Mesenchymal stem cell (in vitro differentiated cells and primary cell): ENCODE data around the gene GRB7.

Source experiments
- DNase-seq: peaks from one replicate; pipeline ENCODE4 v3.0.0-alpha.2; 2013
- H2AFZ ChIP-seq: one replicate; pipeline ENCODE4 v1.6.1; 2013; ENCODE audit warnings: low read depth, mild to moderate bottlenecking, control low read depth, inconsistent platforms, low read length, moderate library complexity
- H2AK5ac ChIP-seq: 2 replicates; pipeline ENCODE4 v1.6.1; 2013; ENCODE audit warnings: low read length, moderate library complexity, mild to moderate bottlenecking, inconsistent platforms; ENCODE audit not compliant: severe bottlenecking
- H2BK120ac ChIP-seq: one replicate; pipeline ENCODE4 v1.6.1; 2013; ENCODE audit warnings: low read depth, mild to moderate bottlenecking, inconsistent platforms, low read length, moderate library complexity
- H2BK12ac ChIP-seq, 2 experiments: one replicate each; pipeline ENCODE4 v1.6.1; 2013; ENCODE audit warnings: inconsistent platforms in 2 of 2, low read length in 2 of 2, mild to moderate bottlenecking in 2 of 2, moderate library complexity in 2 of 2, control low read depth in 1 of 2
- H2BK15ac ChIP-seq: one replicate; pipeline ENCODE4 v1.6.1; 2013; ENCODE audit warnings: mild to moderate bottlenecking, low read depth, inconsistent platforms; ENCODE audit not compliant: poor library complexity, severe bottlenecking
- H2BK5ac ChIP-seq: 2 replicates; pipeline ENCODE4 v1.6.1; 2013; ENCODE audit warnings: low read depth, mild to moderate bottlenecking, low read length, control low read depth, inconsistent platforms; ENCODE audit not compliant: poor library complexity, severe bottlenecking
- H3K14ac ChIP-seq, 2 experiments: one replicate each; pipeline ENCODE4 v1.6.1; 2013; ENCODE audit warnings: inconsistent platforms in 2 of 2, low read length in 2 of 2, control low read depth in 1 of 2, mild to moderate bottlenecking in 1 of 2, moderate library complexity in 1 of 2
- H3K18ac ChIP-seq, 2 experiments: one replicate each; pipeline ENCODE4 v1.6.1; 2013; ENCODE audit warnings: inconsistent platforms in 2 of 2, low read length in 2 of 2, control low read depth in 1 of 2, low read depth in 1 of 2, mild to moderate bottlenecking in 1 of 2
- H3K23ac ChIP-seq, 2 experiments: one replicate each; pipeline ENCODE4 v1.6.1; 2013; ENCODE audit warnings: inconsistent platforms in 2 of 2, low read length in 2 of 2, mild to moderate bottlenecking in 2 of 2, moderate library complexity in 2 of 2, control low read depth in 1 of 2
- H3K27ac ChIP-seq: 2 replicates; pipeline ENCODE4 v1.5.1; 2013; ENCODE audit warnings: mild to moderate bottlenecking, moderate library complexity, low read length, control low read depth, inconsistent platforms; ENCODE audit not compliant: poor library complexity, severe bottlenecking
- H3K27me3 ChIP-seq, 2 experiments: 2 replicates each; pipeline versions ENCODE4 v1.6.1 to v1.7.0; 2013; ENCODE audit warnings: low read length in 2 of 2, mild to moderate bottlenecking in 2 of 2, moderate library complexity in 2 of 2, control low read depth in 1 of 2, inconsistent platforms in 1 of 2; ENCODE audit not compliant: control insufficient read depth in 1 of 2, insufficient read depth in 1 of 2
- H3K36me3 ChIP-seq, 2 experiments: 2 replicates each; pipeline versions ENCODE4 v1.6.1 to v1.7.0; 2013; ENCODE audit warnings: low read length in 2 of 2, control low read depth in 1 of 2, inconsistent platforms in 1 of 2, low read depth in 1 of 2, mild to moderate bottlenecking in 1 of 2; ENCODE audit not compliant: insufficient read depth in 2 of 2, control insufficient read depth in 1 of 2
- H3K4ac ChIP-seq, 2 experiments: one replicate each; pipeline ENCODE4 v1.6.1; 2013; ENCODE audit warnings: inconsistent platforms in 2 of 2, low read length in 2 of 2, mild to moderate bottlenecking in 2 of 2, moderate library complexity in 2 of 2, control low read depth in 1 of 2, low read depth in 1 of 2
- H3K4me1 ChIP-seq: 2 replicates; pipeline ENCODE4 v1.6.1; 2013; ENCODE audit warnings: low read depth, low read length, control low read depth; ENCODE audit not compliant: control insufficient read depth, insufficient read depth
- H3K4me2 ChIP-seq: 2 replicates; pipeline ENCODE4 v1.6.1; 2013; ENCODE audit warnings: low read length, mild to moderate bottlenecking, inconsistent platforms; ENCODE audit not compliant: poor library complexity, severe bottlenecking
- H3K4me3 ChIP-seq, 2 experiments: 2 replicates each; pipeline versions ENCODE4 v1.5.1 to v1.7.0; 2013; ENCODE audit warnings: low read length in 2 of 2, mild to moderate bottlenecking in 2 of 2, control low read depth in 1 of 2, low read depth in 1 of 2; ENCODE audit not compliant: insufficient read depth in 1 of 2
- H3K79me1 ChIP-seq: replicated peaks from 2 replicates; pipeline ENCODE4 v1.6.1; 2013; ENCODE audit warnings: mild to moderate bottlenecking, control low read depth, low read length, inconsistent platforms; ENCODE audit not compliant: poor library complexity, severe bottlenecking
- H3K9ac ChIP-seq: 2 replicates; pipeline ENCODE4 v1.7.0; 2013; ENCODE audit warnings: mild to moderate bottlenecking, low read length, moderate library complexity
- H3K9me3 ChIP-seq: 2 replicates; pipeline ENCODE4 v1.7.0; 2013; ENCODE audit warnings: mild to moderate bottlenecking, low read length; ENCODE audit not compliant: control insufficient read depth
- H4K8ac ChIP-seq: one replicate; pipeline ENCODE4 v1.6.1; 2013; ENCODE audit warnings: inconsistent platforms, mild to moderate bottlenecking, low read length, moderate library complexity
- H4K91ac ChIP-seq: one replicate; pipeline ENCODE4 v1.6.1; 2013; ENCODE audit warnings: mild to moderate bottlenecking, low read length, inconsistent platforms
- WGBS: methylation state at CpG from one replicate; pipeline ENCODE4 v1.1.7; 2013; ENCODE audit warnings: mixed read lengths; 5-methylcytosine and 5-hydroxymethylcytosine counted together

The GRB7 gene

GRCh38 chr17:39750131-39751015, 12.6 kb downstream of the GRB7 start:
- no peak overlapping the region for H2BK15ac ChIP-seq
- no peak overlapping the region for H3K27ac ChIP-seq
- H4K8ac ChIP-seq = no peak overlapping the region
- no peaks in the 10 kb centered on the region for H3K9me3 ChIP-seq
- H3K4me2 ChIP-seq = no peak overlapping the region
- 83% methylated on average over 9 of the region's 9 CpGs for WGBS
- no peak overlapping the region for H2BK120ac ChIP-seq
- no peak overlapping the region for H3K14ac ChIP-seq
- H3K79me1 ChIP-seq = no peaks in the 10 kb centered on the region
- H2AK5ac ChIP-seq = peak overlapping the region; percentile 78
- H3K4ac ChIP-seq = peak overlapping the region in 1 of 2 experiments; percentile 18
- no peak overlapping the region for H3K4me3 ChIP-seq
- peaks cover 34% of the 10 kb centered on the region for H3K4me1 ChIP-seq
- DNase-seq = no peak
- H3K36me3 ChIP-seq = peaks cover 0 to 25% of the 10 kb centered on the region in 2 experiments
- peaks cover 0 to 3% of the 10 kb centered on the region in 2 experiments for H3K27me3 ChIP-seq
- H3K23ac ChIP-seq = no peak overlapping the region
- H3K9ac ChIP-seq = no peak overlapping the region
- H2AFZ ChIP-seq = no peak overlapping the region
- H2BK12ac ChIP-seq = no peak overlapping the region
- H2BK5ac ChIP-seq = no peak overlapping the region
- no peak overlapping the region for H3K18ac ChIP-seq
- no peak overlapping the region for H4K91ac ChIP-seq

GRCh38 chr17:39751016-39751543, 13.3 kb downstream of the GRB7 start:
- Histone ChIP-seq H3K9me3 (no peaks in the 10 kb centered on the region), H3K27me3 (peaks cover 0 to 3% of the 10 kb centered on the region in 2 experiments), H3K9ac (no peak overlapping the region), H4K91ac (no peak overlapping the region), H2BK15ac (no peak overlapping the region), H3K79me1 (no peaks in the 10 kb centered on the region), H3K14ac (no peak overlapping the region), H3K36me3 (peaks cover 0 to 18% of the 10 kb centered on the region in 2 experiments), H3K4ac (no peak overlapping the region), H3K4me1 (peaks cover 41% of the 10 kb centered on the region), H2BK12ac (no peak overlapping the region), H2BK120ac (no peak overlapping the region), H2BK5ac (no peak overlapping the region), H3K4me3 (no peak overlapping the region), H3K18ac (no peak overlapping the region), H3K23ac (no peak overlapping the region), H2AK5ac (no peak overlapping the region), H4K8ac (no peak overlapping the region), H3K4me2 (no peak overlapping the region), H3K27ac (no peak overlapping the region), H2AFZ (no peak overlapping the region)
- WGBS = 76% methylated on average over 5 of the region's 5 CpGs
- DNase-seq = no peak

DNA sequence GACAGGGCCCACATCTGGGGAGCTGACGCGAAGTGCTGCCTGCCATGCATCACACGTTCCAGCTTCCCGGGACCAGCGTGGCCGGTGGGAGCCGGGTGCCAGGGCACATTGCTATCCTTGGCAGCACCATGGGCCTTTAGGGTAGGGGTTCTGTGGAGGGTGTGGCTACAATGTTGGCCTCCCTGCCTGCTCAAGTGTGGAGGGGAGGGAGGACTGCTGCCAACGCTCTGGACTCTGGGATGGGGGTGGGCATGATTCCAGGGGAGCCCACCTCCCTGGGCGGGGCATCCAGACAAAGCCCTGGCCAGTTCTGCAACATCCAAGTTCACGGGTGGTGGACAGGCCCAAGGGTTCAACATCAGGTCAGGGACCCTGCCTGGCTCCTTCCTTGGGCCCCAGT, 13.9 kb downstream of the GRB7 start:
- peaks cover 0 to 12% of the 10 kb centered on the region in 2 experiments for H3K36me3 ChIP-seq
- H3K9ac ChIP-seq = no peak overlapping the region
- no peak for DNase-seq
- no peak overlapping the region for H2AFZ ChIP-seq
- H3K27ac ChIP-seq = no peak overlapping the region
- peak overlapping the region; percentile 35 for H2BK120ac ChIP-seq
- H2BK12ac ChIP-seq = no peak overlapping the region
- H3K4me1 ChIP-seq = peaks cover 43% of the 10 kb centered on the region
- no peak overlapping the region for H3K4me3 ChIP-seq
- no peak overlapping the region for H4K8ac ChIP-seq
- H3K4me2 ChIP-seq = no peak overlapping the region
- H3K79me1 ChIP-seq = no peaks in the 10 kb centered on the region
- no peaks in the 10 kb centered on the region for H3K9me3 ChIP-seq
- H3K27me3 ChIP-seq = peaks cover 0 to 3% of the 10 kb centered on the region in 2 experiments
- no peak overlapping the region for H3K4ac ChIP-seq
- H2BK15ac ChIP-seq = no peak overlapping the region
- H3K23ac ChIP-seq = no peak overlapping the region
- peak overlapping the region; percentile 23 for H2AK5ac ChIP-seq
- H3K18ac ChIP-seq = no peak overlapping the region
- H4K91ac ChIP-seq = no peak overlapping the region
- WGBS = 82% methylated on average over 9 of the region's 10 CpGs
- no peak overlapping the region for H2BK5ac ChIP-seq
- H3K14ac ChIP-seq = no peak overlapping the region

DNA sequence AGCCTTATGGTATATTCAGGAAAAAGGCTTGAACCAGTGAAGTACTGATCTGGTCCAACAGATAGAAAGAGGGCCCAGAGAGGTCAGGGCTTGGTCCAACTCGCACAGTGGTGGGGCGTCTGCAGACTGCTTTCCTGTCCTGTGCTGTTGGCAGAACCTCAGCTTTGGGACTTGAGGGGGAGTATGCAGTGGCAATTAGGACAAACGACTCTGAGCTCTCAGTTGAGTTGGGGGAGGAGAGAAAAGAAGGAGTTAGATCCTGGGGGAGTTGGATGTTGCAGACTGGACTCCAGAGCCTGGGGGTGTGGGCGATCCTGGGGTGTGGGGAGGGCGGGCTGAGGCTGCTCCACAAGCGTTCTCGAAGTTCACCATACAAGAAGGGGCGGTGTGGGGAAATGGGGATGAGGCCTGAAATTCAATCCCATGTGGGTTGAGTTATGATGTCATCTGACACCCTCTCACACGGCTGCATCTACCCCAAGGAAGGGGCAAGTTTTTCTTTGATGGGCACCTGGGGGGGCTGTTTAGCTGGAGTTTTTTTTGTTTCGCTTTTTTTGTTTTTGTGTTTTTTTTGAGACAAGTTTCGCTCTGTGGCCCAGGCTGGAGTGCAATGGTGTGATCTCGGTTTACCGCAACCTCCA, 14.6 kb downstream of the GRB7 start:
- Histone ChIP-seq H3K27ac (no peak overlapping the region), H3K79me1 (no peaks in the 10 kb centered on the region), H3K9ac (no peak overlapping the region), H2AK5ac (no peak overlapping the region), H3K27me3 (peaks cover 0 to 6% of the 10 kb centered on the region in 2 experiments), H3K4ac (no peak overlapping the region), H2BK12ac (no peak overlapping the region), H2AFZ (no peak overlapping the region), H3K14ac (no peak overlapping the region), H3K4me2 (no peak overlapping the region), H3K9me3 (no peaks in the 10 kb centered on the region), H3K23ac (no peak overlapping the region), H2BK15ac (no peak overlapping the region), H3K4me3 (no peak overlapping the region), H3K36me3 (peaks cover 0 to 5% of the 10 kb centered on the region in 2 experiments), H4K8ac (no peak overlapping the region), H2BK120ac (no peak overlapping the region), H3K4me1 (peaks cover 43% of the 10 kb centered on the region), H4K91ac (no peak overlapping the region), H2BK5ac (no peak overlapping the region), H3K18ac (no peak overlapping the region)
- 79% methylated on average over 11 of the region's 13 CpGs for WGBS
- DNase-seq = no peak
